Activated CD8-positive, alpha-beta T cell treated with anti-CD3 and anti-CD28 coated beads for 36 hours (primary cell): Measurements from ENCODE around the gene ERCC6. TPM values are rescaled to one million over a fixed set of nuclear protein-coding genes. Genes with fewer than 3 reads are reported as not detected.

ENCODE experiments used
- ATAC-seq: fragments of 200-7000 bp; cut with Tn5 transposase; one replicate; pipeline ENCODE4 v1.10.0; 2021; ENCODE audit warnings: mild to moderate bottlenecking, moderate library complexity
- CTCF ChIA-PET: fragments of 350-600 bp; sonication (Branson Sonifier 250); formaldehyde crosslinking; loops from one replicate; lab custom pipeline; 2021; ENCODE audit warnings: antibody characterized with exemption; lab: Charles Lee
- POLR2A ChIA-PET: fragments of 350-600 bp; sonication (Branson Sonifier 250); formaldehyde crosslinking; loops from one replicate; lab custom pipeline; 2021; ENCODE audit warnings: antibody characterized with exemption; lab: Charles Lee
- DNase-seq: peaks from one replicate; pipeline ENCODE4 v3.0.0-alpha.2; 2020
- H3K27ac Mint-ChIP-seq: one replicate; pipeline ENCODE4 v1.8.0; 2021; ENCODE audit warnings: mild to moderate bottlenecking, mixed read lengths
- H3K27me3 Mint-ChIP-seq: one replicate; pipeline ENCODE4 v1.8.0; 2021; ENCODE audit warnings: mixed read lengths
- H3K36me3 Mint-ChIP-seq: one replicate; pipeline ENCODE4 v1.8.0; 2021; ENCODE audit warnings: low read depth, mixed read lengths
- H3K4me1 Mint-ChIP-seq: one replicate; pipeline ENCODE4 v1.8.0; 2021; ENCODE audit warnings: low read depth, mixed read lengths
- H3K4me3 Mint-ChIP-seq: one replicate; pipeline ENCODE4 v1.8.0; 2021; ENCODE audit warnings: mild to moderate bottlenecking, moderate library complexity, mixed read lengths
- H3K9me3 Mint-ChIP-seq: one replicate; pipeline ENCODE4 v1.8.0; 2021; ENCODE audit warnings: mixed read lengths
- intact Hi-C: fragments of 100-400 bp; cut with micrococcal nuclease; formaldehyde crosslinking; loops from one replicate; pipeline ENCODE4 v1.10.0; 2022
- total RNA-seq, 2 experiments: library from RNA; stranded (reverse); gene quantifications; one replicate each; pipeline ENCODE4 v1.2.3, GENCODE V29; 2021
- TF ChIP-seq, protein P1 (sequence below): fragments of 200-600 bp; IDR thresholded peaks from one replicate; pipeline ENCODE4 v1.8.0; 2022; ENCODE audit warnings: antibody characterized with exemption, mild to moderate bottlenecking

The ERCC6 gene
- total RNA-seq, 2 experiments from 2014 or later: 19.1 to 21.8 TPM

DNA sequence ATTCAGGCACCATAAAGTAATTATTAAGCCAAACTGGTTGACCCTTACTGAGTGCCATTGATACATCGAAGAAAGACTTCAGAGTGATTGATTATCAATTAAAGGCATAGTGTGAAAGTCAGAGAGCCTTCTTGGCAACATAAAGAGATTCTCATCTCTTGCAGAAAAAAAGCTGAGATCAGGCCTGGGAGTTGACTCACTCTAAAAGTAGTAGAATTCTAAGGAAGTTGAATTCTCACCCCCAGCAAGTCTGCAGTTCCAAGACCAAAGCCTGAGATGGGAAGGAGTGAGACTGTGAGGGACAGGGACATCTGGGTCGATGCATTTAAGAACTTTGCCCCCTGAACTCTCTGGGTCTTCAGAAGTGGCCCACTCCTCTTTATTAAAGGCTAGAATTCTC lies 21.6 kb upstream of the ERCC6 start:
- POLR2A ChIA-PET: no interaction called here
- Mint-ChIP-seq H3K27me3 (peaks cover 30% of the 10 kb centered on the region), H3K27ac (no peak overlapping the region), H3K4me3 (no peak overlapping the region), H3K9me3 (peaks cover 4% of the 10 kb centered on the region), H3K4me1 (no peaks in the 10 kb centered on the region), H3K36me3 (no peaks in the 10 kb centered on the region)
- TF ChIP-seq, protein P1, sequence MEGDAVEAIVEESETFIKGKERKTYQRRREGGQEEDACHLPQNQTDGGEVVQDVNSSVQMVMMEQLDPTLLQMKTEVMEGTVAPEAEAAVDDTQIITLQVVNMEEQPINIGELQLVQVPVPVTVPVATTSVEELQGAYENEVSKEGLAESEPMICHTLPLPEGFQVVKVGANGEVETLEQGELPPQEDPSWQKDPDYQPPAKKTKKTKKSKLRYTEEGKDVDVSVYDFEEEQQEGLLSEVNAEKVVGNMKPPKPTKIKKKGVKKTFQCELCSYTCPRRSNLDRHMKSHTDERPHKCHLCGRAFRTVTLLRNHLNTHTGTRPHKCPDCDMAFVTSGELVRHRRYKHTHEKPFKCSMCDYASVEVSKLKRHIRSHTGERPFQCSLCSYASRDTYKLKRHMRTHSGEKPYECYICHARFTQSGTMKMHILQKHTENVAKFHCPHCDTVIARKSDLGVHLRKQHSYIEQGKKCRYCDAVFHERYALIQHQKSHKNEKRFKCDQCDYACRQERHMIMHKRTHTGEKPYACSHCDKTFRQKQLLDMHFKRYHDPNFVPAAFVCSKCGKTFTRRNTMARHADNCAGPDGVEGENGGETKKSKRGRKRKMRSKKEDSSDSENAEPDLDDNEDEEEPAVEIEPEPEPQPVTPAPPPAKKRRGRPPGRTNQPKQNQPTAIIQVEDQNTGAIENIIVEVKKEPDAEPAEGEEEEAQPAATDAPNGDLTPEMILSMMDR: no peak
- DNase-seq (no peak), ATAC-seq (no peak)
- CTCF ChIA-PET: no interaction called here
- intact Hi-C loops: no loop called here

- no peak for ATAC-seq
- H3K9me3 Mint-ChIP-seq: peaks cover 6% of the 10 kb centered on the region
- TF ChIP-seq, protein P1: no peak
- no peak overlapping the region for H3K27ac Mint-ChIP-seq
- no peak overlapping the region for H3K4me3 Mint-ChIP-seq
- POLR2A ChIA-PET: no interaction called here
- no peaks in the 10 kb centered on the region for H3K4me1 Mint-ChIP-seq
- H3K36me3 Mint-ChIP-seq: no peaks in the 10 kb centered on the region
- intact Hi-C loops: no loop called here
- CTCF ChIA-PET: no interaction called here
- no peak for DNase-seq
- peaks cover 28% of the 10 kb centered on the region for H3K27me3 Mint-ChIP-seq
Measured at GRCh38 chr10:49559476-49559875, 20.6 kb upstream of the ERCC6 start.

DNA sequence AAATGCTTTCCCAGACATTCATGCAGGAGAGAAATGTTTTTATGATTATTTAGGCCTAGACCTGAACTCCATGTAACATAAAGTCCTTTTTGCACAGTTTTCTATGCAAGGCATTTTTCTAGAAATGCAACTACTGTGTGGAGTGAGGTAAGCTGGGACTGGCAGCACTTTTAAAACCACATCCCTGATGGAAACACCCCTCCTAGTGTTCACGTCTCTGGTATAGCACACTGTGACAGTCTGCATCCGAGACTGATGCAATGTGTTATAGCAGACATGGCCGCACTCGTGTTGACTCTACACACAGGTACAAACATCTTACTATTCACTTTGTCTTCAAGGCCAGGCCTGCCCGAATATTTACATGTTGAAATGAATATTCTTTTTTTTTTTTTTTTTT lies 19.3 kb upstream of the ERCC6 start:
- CTCF ChIA-PET: no interaction called here
- DNase-seq: no peak
- Mint-ChIP-seq H3K9me3 (peaks cover 6% of the 10 kb centered on the region), H3K4me1 (no peaks in the 10 kb centered on the region), H3K36me3 (no peaks in the 10 kb centered on the region), H3K27ac (no peak overlapping the region), H3K27me3 (peaks cover 20% of the 10 kb centered on the region), H3K4me3 (no peak overlapping the region)
- no peak for ATAC-seq
- POLR2A ChIA-PET: no interaction called here
- intact Hi-C loops: no loop called here
- TF ChIP-seq, protein P1: no peak

- no peak overlapping the region for H3K27ac Mint-ChIP-seq
- H3K4me3 Mint-ChIP-seq: no peak overlapping the region
- ATAC-seq (no peak), DNase-seq (no peak)
- POLR2A ChIA-PET: no interaction called here
- no peaks in the 10 kb centered on the region for H3K36me3 Mint-ChIP-seq
- no peaks in the 10 kb centered on the region for H3K4me1 Mint-ChIP-seq
- CTCF ChIA-PET: no interaction called here
- peaks cover 6% of the 10 kb centered on the region for H3K9me3 Mint-ChIP-seq
- TF ChIP-seq, protein P1: no peak
- H3K27me3 Mint-ChIP-seq: peaks cover 21% of the 10 kb centered on the region
- intact Hi-C loops: no loop called here
Measured at GRCh38 chr10:49557681-49558080, 18.8 kb upstream of the ERCC6 start.

GRCh38 chr10:49556723-49557122 lies 17.8 kb upstream of the ERCC6 start:
- Mint-ChIP-seq H3K27me3 (peaks cover 27% of the 10 kb centered on the region), H3K9me3 (peaks cover 6% of the 10 kb centered on the region), H3K27ac (no peak overlapping the region), H3K36me3 (no peaks in the 10 kb centered on the region), H3K4me1 (no peaks in the 10 kb centered on the region), H3K4me3 (no peak overlapping the region)
- TF ChIP-seq, protein P1: no peak
- POLR2A ChIA-PET: no interaction called here
- no peak for ATAC-seq
- no peak for DNase-seq
- CTCF ChIA-PET: no interaction called here
- intact Hi-C loops: no loop called here
